RWPE1 (cell line): ENCODE measurements around the gene ZMYND11.

Experiments used
- CTCF ChIA-PET: fragments of 350-600 bp; sonication (Branson Sonifier 250); formaldehyde crosslinking; extraction: SDS; loops from one replicate; lab custom pipeline; 2021; lab: Yijun Ruan, JAX
- POLR2A ChIA-PET: fragments of 400-600 bp; formaldehyde crosslinking; extraction: SDS; loops from one replicate; lab custom pipeline; 2020; ENCODE audit warnings: antibody characterized with exemption; ENCODE audit not compliant: low non-redundant PET; lab: Yijun Ruan, JAX
- DNase-seq: peaks from one replicate; pipeline ENCODE4 v3.0.0; 2012; ENCODE audit warnings: low spot score
- H3K27ac ChIP-seq: fragments of 450-650 bp; 2 replicates; pipeline ENCODE4 v1.5.1; 2017
- CTCF ChIP-seq: fragments of 450-650 bp; conservative IDR thresholded peaks from 2 replicates; pipeline ENCODE4 v1.5.1; 2017; ENCODE audit warnings: low read depth, mild to moderate bottlenecking

The ZMYND11 gene

GRCh38 chr10:275680-276079 lies 140.4 kb downstream of the ZMYND11 start:
- no peak overlapping the region for H3K27ac ChIP-seq
- POLR2A ChIA-PET = no interaction called here
- no peak for TF ChIP-seq CTCF
- CTCF ChIA-PET = no interaction called here
- no peak for DNase-seq

- ChIA-PET CTCF (no interaction called here), POLR2A (no interaction called here)
- no peak overlapping the region for H3K27ac ChIP-seq
- no peak for DNase-seq
- TF ChIP-seq CTCF = no peak
Measured at GRCh38 chr10:277963-278362, 142.7 kb downstream of the ZMYND11 start.

- no peak overlapping the region for H3K27ac ChIP-seq
- no peak for DNase-seq
- TF ChIP-seq CTCF = no peak
- ChIA-PET CTCF (no interaction called here), POLR2A (no interaction called here)
Measured at GRCh38 chr10:278707-279106, 143.5 kb downstream of the ZMYND11 start.

GRCh38 chr10:279232-279631 lies 144.0 kb downstream of the ZMYND11 start:
- no peak for TF ChIP-seq CTCF
- CTCF ChIA-PET = interaction anchor here (0.6 kb wide), 1 partner anchor 39 kb away, joined by 3 read pairs; no protein-coding TSS in a partner anchor
- no peak for DNase-seq
- H3K27ac ChIP-seq = no peak overlapping the region
- POLR2A ChIA-PET = no interaction called here

GRCh38 chr10:279655-280054 lies 144.4 kb downstream of the ZMYND11 start:
- CTCF ChIA-PET = interaction anchor here (0.6 kb wide), 2 partner anchors 39 to 57 kb away, joined by 3 read pairs; no protein-coding TSS in a partner anchor

GRCh38 chr10:282294-283139 lies 147.3 kb downstream of the ZMYND11 start:
- no peak overlapping the region for H3K27ac ChIP-seq
- DNase-seq = no peak
- POLR2A ChIA-PET = no interaction called here
- CTCF ChIA-PET = interaction anchor here (0.9 kb wide), 1 partner anchor 10 kb away, joined by 3 read pairs; no protein-coding TSS in a partner anchor
- no peak for TF ChIP-seq CTCF

More at GRCh38 chr10:279655-280054, 144.4 kb downstream of the ZMYND11 start:
- no peak overlapping the region for H3K27ac ChIP-seq
- TF ChIP-seq CTCF = no peak
- no peak for DNase-seq
- POLR2A ChIA-PET = no interaction called here
